Lower lobe of right lung (tissue), 2 donors: Measurements from ENCODE around the gene SF3B6. TPM values are rescaled to one million over a fixed set of nuclear protein-coding genes. Genes with fewer than 3 reads are reported as not detected.

Experiments
- ATAC-seq, 2 donors: fragments of 200-7000 bp; cut with Tn5 transposase; one replicate each; pipeline ENCODE4 v1.9.1; 2020 to 2022; ENCODE audit warnings: mild to moderate bottlenecking in 2 of 2, moderate library complexity in 2 of 2
- DNase-seq: peaks from one replicate; pipeline ENCODE4 v3.0.0-alpha.2; 2020
- H3K27ac ChIP-seq: fragments of 200-600 bp; one replicate; pipeline ENCODE4 v1.8.0; 2022
- H3K27me3 ChIP-seq: fragments of 200-600 bp; one replicate; pipeline ENCODE4 v1.8.0; 2022; ENCODE audit warnings: low read depth
- H3K36me3 ChIP-seq: fragments of 200-600 bp; one replicate; pipeline ENCODE4 v1.8.0; 2022; ENCODE audit warnings: mild to moderate bottlenecking
- H3K4me1 ChIP-seq: fragments of 200-600 bp; one replicate; pipeline ENCODE4 v1.8.0; 2022
- H3K4me3 ChIP-seq: fragments of 200-600 bp; one replicate; pipeline ENCODE4 v1.8.0; 2022; ENCODE audit warnings: mild to moderate bottlenecking
- H3K9me3 ChIP-seq: fragments of 200-600 bp; one replicate; pipeline ENCODE4 v1.8.0; 2022
- CTCF ChIP-seq: fragments of 200-600 bp; IDR thresholded peaks from one replicate; pipeline ENCODE4 v1.8.0; 2022; ENCODE audit warnings: antibody characterized with exemption, mild to moderate bottlenecking
- intact Hi-C: fragments of 100-400 bp; cut with DNase I; formaldehyde crosslinking; loops from one replicate; pipeline ENCODE4 v1.11.0; 2022
- total RNA-seq: library from RNA; stranded (reverse); fragmentation: NEBNext Ultra II Directional; extraction: Animal tissue kit (Norgen Biotek cat#: 25700); gene quantifications from one replicate; pipeline ENCODE4 v1.2.1, GENCODE V29; 2021
- donor health status: DM: no; HTN: yes; CAD: no; lungs with severe emphysema.

The SF3B6 gene
- total RNA-seq, 1 donor from 2014 or later, result 65.5 TPM

- no peak for TF ChIP-seq CTCF
- no peaks in the 10 kb centered on the region for H3K9me3 ChIP-seq
- DNase-seq (no peak), ATAC-seq (no peak)
- no peaks in the 10 kb centered on the region for H3K4me1 ChIP-seq
- no peaks in the 10 kb centered on the region for H3K27me3 ChIP-seq
- peaks cover 11% of the 10 kb centered on the region for H3K36me3 ChIP-seq
- H3K27ac ChIP-seq, result no peak overlapping the region
- intact Hi-C loops, result no loop called here
- H3K4me3 ChIP-seq, result no peak overlapping the region
Observed at GRCh38 chr2:24020244-24020643, 55.9 kb downstream of the SF3B6 start.

GRCh38 chr2:24019729-24020128, 56.4 kb downstream of the SF3B6 start:
- Histone ChIP-seq H3K27me3 (no peaks in the 10 kb centered on the region), H3K4me1 (no peaks in the 10 kb centered on the region), H3K4me3 (no peak overlapping the region), H3K36me3 (peaks cover 11% of the 10 kb centered on the region), H3K27ac (no peak overlapping the region), H3K9me3 (no peaks in the 10 kb centered on the region)
- DNase-seq (no peak), ATAC-seq (no peak)
- TF ChIP-seq CTCF, result no peak
- intact Hi-C loops, result no loop called here

GRCh38 chr2:24018241-24018640, 57.9 kb downstream of the SF3B6 start:
- Histone ChIP-seq H3K27me3 (no peaks in the 10 kb centered on the region), H3K27ac (no peak overlapping the region), H3K4me1 (no peaks in the 10 kb centered on the region), H3K36me3 (peaks cover 3% of the 10 kb centered on the region), H3K9me3 (no peaks in the 10 kb centered on the region), H3K4me3 (no peak overlapping the region)
- no peak for TF ChIP-seq CTCF
- no peak for ATAC-seq
- intact Hi-C loops, result no loop called here
- DNase-seq, result no peak

GRCh38 chr2:24017711-24018110, 58.4 kb downstream of the SF3B6 start:
- H3K36me3 ChIP-seq, result no peaks in the 10 kb centered on the region
- H3K27ac ChIP-seq, result no peak overlapping the region
- H3K9me3 ChIP-seq, result no peaks in the 10 kb centered on the region
- TF ChIP-seq CTCF, result no peak
- ATAC-seq, result no peak
- no peak overlapping the region for H3K4me3 ChIP-seq
- H3K27me3 ChIP-seq, result no peaks in the 10 kb centered on the region
- no peak for DNase-seq
- intact Hi-C loops, result no loop called here
- no peaks in the 10 kb centered on the region for H3K4me1 ChIP-seq

Other genes starting within 250 kb of the SF3B6 start
- gene ATAD2B, start 149.2 kb downstream of the SF3B6 start, total RNA-seq, result 24.3 TPM
- 14.1 TPM for gene UBXN2A, start 135.9 kb downstream of the SF3B6 start, total RNA-seq
- gene MFSD2B, start 66.2 kb downstream of the SF3B6 start, total RNA-seq, result 0.38 TPM
- gene WDCP, start 28.9 kb downstream of the SF3B6 start, total RNA-seq, result 10.5 TPM
- 16.4 TPM for gene FKBP1B, start 26.6 kb downstream of the SF3B6 start, total RNA-seq
- 34.4 TPM for gene TP53I3, start 8.5 kb upstream of the SF3B6 start, total RNA-seq
- gene PFN4, start 47.0 kb upstream of the SF3B6 start, total RNA-seq, result 1.7 TPM
- 25.4 TPM for gene FAM228B, start 47.1 kb upstream of the SF3B6 start, total RNA-seq
- gene FAM228A, start 98.7 kb upstream of the SF3B6 start, total RNA-seq, result 0.89 TPM